ENCODE data around the gene SFRP4.

The SFRP4 gene

GRCh38 chr7:37925620-37926019, 9.0 kb upstream of the SFRP4 start:
- no peak for DNase-seq (ENCODE audit: low read depth in 2 of 2)

- DNase-seq (ENCODE audit: low read depth in 2 of 2) = no peak
Observed at GRCh38 chr7:37924491-37925041, 7.9 kb upstream of the SFRP4 start.

- DNase-seq (ENCODE audit: low read depth in 2 of 2) = no peak
Observed at GRCh38 chr7:37923996-37924395, 7.4 kb upstream of the SFRP4 start.

GRCh38 chr7:37921876-37922275, 5.3 kb upstream of the SFRP4 start:
- DNase-seq (ENCODE audit: low read depth in 2 of 2) = no peak

GRCh38 chr7:37920849-37921805, 4.5 kb upstream of the SFRP4 start:
- no peak for DNase-seq (ENCODE audit: low read depth in 2 of 2)

- peak in 1 of 2 donors; percentile 23 for DNase-seq (ENCODE audit: low read depth in 2 of 2)
Observed at GRCh38 chr7:37920305-37920848, 3.8 kb upstream of the SFRP4 start, which contains the start of gene EPDR1. Gene EPDR1 (plus strand): TSS chr7:37920640. CDS start chr7:37920940, 300 bp downstream.

GRCh38 chr7:37918526-37918925, 1.9 kb upstream of the SFRP4 start:
- no peak for DNase-seq (ENCODE audit: low read depth in 2 of 2)

GRCh38 chr7:37916017-37916672, 472 bp downstream of the SFRP4 start:
- DNase-seq (ENCODE audit: low read depth in 2 of 2) = no peak

GRCh38 chr7:37915438-37915837, 1.2 kb downstream of the SFRP4 start:
- DNase-seq (ENCODE audit: low read depth in 2 of 2) = no peak

- no peak for DNase-seq (ENCODE audit: low read depth in 2 of 2)
Observed at GRCh38 chr7:37912756-37913155, 3.9 kb downstream of the SFRP4 start.

- DNase-seq (ENCODE audit: low read depth in 2 of 2) = no peak
Observed at GRCh38 chr7:37908221-37908788, 8.3 kb downstream of the SFRP4 start.

- DNase-seq (ENCODE audit: low read depth in 2 of 2) = no peak
Observed at GRCh38 chr7:37901890-37902524, 14.6 kb downstream of the SFRP4 start.

- no peak for DNase-seq (ENCODE audit: low read depth in 2 of 2)
Observed at GRCh38 chr7:37901236-37901827, 15.3 kb downstream of the SFRP4 start.

GRCh38 chr7:37899712-37900247, 16.8 kb downstream of the SFRP4 start:
- DNase-seq (ENCODE audit: low read depth in 2 of 2) = no peak

- no peak for DNase-seq (ENCODE audit: low read depth in 2 of 2)
Observed at GRCh38 chr7:37894671-37895070, 21.9 kb downstream of the SFRP4 start.

- DNase-seq (ENCODE audit: low read depth in 2 of 2) = no peak
Observed at GRCh38 chr7:37893359-37893758, 23.3 kb downstream of the SFRP4 start.

- no peak for DNase-seq (ENCODE audit: low read depth in 2 of 2)
Observed at GRCh38 chr7:37882086-37882485, 34.5 kb downstream of the SFRP4 start.
